ENCODE measurements around the gene PFN3.
"Not testable (repeated sequence)": the region's sequence is repeated elsewhere in the genome, so short reads cannot be mapped to it uniquely, and the experiment has no call there.

PFN3 gene

DNA sequence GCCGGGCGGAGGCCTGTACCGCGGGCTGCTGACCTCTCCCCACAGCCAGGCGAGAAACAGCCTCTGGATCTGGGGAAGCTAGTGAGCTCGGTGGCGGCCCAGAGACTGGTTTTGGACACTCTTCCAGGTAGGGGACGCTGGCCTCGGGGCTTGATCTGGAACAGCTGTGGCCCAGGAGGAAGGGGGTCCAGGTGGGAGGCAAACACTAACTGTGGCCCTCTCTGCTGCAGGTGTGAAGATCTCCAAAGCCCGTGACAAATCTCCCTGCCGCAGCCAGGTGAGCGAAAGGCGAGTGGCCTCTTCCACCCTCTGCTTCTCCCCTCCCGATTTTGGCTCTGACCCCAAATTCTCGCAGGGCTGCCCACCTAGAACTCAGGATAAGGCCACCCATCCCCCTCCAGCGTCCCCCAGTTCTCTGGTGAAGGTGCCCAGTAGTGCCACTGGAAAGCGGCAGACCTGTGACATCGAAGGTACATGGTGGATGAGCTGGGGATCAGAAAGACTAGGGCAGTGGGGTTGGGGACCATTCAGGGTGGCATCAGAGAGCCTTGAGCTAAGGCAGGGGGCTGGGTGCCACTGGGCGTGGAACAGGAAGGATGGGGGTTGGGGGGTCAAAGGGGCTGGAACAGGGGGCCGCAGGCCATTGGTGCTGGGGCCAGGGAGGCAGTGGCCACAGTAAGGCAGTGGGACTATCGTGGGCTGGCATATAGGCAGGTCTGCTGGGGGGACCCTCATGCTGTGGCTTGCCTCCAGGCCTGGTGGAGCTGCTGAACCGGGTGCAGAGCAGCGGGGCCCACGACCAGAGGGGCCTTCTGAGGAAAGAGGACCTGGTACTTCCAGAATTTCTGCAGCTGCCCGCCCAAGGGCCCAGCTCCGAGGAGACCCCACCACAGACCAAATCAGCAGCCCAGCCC is 29.1 kb downstream of the PFN3 start:
- DNase-seq, result no peak

DNA sequence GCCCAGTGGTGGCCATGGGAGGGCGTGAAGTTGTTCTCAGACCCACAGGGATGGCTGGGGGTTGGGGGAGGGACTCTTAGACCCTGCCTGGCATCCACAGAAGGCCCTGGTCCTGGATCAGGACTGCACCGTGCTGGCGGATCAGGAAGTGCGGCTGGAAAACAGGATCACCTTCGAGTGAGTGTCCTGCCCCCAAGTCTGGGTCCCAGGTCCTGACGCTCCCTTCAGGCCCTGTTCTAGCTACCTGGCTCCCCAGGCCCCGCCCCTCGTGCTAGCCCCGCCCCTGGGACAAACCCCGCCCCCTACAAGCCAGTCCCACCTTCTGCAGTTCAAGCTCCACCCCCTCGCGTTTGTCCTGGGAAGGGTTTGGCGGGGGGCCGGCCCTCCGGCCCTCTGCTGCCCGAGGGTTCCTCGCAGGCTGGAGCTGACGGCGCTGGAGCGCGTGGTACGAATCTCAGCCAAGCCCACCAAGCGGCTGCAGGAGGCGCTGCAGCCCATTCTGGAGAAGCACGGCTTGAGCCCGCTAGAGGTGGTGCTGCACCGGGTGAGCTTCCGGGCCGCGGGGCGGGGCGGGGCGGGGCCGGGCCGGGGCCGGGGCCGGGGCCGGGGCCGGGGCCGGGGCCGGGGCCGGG is 29.9 kb downstream of the PFN3 start:
- peak; percentile 64 to 77 (median 65) for DNase-seq

DNA sequence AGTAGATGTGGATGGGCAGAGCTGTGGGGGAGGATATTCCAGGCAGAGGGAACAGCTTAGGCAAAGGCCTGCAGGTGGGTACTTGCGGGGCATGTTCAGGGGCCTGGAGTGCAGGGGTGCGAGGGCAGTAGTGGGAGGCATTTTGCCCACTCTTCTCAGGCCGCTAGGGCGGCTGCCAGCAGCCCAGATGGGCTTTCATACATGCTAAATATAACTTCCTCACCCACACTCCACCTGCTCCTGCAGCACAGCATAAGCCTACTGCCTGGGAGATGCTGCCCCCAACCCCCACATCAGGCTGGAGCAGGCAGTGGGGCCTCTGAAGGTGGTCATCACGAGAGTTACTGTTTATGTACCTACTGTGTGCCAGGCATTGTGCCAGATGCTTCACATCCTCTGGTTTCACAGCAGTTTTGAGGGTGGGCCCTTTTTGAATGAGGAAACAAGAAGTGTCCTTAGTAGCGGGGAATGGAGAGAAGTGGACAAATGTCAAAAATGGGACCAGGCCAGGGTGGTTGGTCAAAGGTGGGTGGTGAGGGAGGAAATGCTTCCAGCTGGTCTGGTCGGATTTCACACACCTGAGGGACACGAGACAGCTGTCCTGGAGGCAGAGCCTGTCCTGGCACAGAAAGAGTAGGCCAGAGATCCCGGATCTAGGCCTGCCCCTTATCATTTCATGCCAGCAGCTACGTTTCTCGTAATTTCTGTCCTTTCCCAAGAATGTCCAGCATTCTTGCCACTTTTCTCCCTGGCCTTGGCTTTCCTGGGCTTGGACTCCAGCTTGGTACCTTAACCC is 30.6 kb downstream of the PFN3 start:
- DNase-seq, result no peak

DNA sequence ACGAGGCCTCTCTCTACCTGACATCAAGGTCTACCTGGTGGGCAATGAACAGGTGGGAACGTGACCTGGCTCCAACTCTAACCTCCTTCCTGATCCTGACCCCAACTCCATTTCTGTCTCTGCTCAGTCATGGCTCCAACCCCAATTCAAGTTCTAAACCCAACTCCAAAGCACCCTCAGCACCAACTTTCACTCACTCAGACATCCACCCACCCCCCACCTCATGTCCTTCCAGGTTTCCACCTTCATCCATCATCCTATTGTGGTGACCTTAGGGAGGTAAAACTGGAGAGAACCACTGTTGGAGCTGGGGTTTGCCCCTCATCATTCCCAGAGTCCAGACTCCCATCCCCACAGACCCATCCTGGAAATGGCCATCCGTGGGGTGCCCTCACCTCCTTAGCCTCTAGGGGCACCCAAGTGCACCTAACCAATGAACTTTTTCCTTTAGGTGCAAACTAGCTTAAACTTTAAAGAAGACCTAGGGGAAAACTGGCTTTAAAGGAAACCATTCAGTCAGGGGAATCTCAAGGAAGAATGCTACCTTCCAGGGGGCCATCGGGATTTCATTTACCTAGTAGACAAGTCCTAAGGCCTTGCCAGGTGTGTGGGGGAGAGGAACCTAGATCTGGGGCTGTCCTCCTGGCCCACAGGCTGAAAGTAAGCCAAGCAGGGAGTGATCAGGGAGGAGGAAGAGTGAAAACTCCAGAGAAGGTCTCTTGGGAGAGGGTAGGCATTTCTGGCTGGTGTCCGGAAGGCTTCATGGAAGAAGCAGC is 31.4 kb downstream of the PFN3 start:
- DNase-seq, result peak; percentile 51 to 64 (median 54)

DNA sequence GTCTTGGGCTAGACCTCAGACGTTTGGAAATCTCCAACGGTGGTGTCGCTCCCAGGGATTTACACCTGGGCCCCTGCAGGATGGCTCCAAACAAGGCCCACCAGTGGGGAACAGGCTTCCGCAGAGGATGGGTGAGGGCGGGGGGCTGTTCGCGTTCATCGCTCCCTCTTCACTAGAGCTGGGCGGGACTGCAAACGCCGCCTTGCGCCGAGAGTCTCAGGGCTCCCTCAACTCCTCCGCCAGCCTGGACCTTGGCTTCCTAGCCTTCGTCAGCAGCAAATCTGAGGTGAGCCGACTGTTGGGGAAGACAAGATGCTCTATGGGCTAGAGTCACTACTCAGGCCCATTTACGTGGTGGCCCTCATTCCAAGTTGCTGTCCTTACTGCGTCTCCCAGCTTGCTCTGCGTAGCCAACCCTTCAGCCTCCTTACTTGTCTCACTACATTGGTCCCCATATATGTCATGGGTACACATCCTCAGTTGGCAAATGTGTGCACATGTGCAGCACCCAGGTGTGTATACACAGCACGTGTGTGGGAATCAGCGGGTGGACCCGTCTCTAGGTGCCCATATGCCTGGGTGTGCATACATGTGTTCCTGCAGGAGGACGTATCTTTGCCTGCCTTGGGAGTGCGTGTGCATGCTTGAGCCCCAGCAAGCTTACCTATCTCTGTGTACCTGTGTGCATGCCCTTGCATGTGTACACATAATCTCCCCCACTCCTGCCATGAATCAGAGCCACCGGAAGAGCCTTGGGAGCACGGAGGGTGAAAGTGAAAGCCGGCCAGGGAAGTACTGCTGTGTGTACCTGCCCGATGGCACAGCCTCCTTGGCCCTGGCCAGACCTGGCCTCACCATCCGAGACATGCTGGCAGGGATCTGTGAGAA is 32.2 kb downstream of the PFN3 start:
- DNase-seq, result no peak

DNA sequence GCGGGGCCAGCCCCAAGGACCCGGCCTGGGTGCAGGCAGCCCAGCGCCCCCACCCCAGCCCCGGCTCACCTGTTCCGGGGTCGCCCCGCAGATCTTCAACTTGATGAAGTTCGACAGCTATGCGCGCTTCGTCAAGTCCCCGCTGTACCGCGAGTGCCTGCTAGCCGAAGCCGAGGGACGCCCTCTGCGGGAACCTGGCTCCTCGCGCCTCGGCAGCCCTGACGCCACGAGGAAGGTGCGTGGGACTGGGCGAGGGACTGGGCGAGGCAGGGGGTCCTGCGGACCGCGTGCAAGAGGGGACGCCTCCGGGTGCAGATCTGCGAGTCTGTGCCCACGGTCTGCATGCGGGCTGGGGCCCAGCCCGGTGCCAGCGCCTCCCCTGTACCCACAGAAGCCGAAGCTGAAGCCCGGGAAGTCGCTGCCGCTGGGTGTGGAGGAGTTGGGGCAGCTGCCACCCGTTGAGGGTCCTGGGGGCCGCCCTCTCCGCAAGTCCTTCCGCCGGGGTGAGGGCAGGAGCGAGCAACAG is 33.1 kb downstream of the PFN3 start:
- no peak for DNase-seq

DNA sequence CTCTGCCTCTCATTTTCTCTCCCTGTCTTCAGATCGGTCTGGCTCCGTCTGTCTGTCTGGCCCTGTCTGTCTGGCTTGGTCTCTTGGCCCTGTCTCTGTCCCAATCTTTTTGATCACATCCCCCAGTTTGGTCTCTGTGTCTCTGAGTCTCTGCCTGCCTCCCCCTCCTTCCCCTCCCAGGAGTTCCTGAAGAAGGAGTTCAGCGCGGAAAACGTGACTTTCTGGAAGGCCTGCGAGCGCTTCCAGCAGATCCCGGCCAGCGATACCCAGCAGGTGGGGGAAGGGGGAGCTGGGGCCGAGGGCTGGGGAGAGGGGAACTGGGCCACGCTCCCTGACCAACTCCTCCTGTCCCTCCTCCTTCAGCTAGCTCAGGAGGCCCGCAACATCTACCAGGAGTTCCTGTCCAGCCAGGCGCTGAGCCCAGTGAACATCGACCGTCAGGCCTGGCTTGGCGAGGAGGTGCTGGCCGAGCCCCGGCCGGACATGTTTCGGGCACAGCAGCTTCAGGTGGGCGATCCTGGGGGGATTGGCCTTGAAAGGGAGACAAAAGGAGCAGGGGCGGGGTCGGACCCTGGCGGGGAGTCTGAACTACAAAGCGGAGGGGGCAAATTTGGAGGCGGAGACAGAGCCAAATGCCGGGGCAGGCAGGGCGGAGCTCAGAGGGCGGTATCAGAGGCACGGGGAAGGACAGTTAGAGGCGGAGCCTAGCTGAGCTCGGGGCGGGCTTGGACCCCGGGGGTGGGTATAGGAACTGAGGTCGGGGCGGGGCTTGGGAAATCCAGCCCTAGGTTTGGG is 33.7 kb downstream of the PFN3 start:
- no peak for DNase-seq

DNA sequence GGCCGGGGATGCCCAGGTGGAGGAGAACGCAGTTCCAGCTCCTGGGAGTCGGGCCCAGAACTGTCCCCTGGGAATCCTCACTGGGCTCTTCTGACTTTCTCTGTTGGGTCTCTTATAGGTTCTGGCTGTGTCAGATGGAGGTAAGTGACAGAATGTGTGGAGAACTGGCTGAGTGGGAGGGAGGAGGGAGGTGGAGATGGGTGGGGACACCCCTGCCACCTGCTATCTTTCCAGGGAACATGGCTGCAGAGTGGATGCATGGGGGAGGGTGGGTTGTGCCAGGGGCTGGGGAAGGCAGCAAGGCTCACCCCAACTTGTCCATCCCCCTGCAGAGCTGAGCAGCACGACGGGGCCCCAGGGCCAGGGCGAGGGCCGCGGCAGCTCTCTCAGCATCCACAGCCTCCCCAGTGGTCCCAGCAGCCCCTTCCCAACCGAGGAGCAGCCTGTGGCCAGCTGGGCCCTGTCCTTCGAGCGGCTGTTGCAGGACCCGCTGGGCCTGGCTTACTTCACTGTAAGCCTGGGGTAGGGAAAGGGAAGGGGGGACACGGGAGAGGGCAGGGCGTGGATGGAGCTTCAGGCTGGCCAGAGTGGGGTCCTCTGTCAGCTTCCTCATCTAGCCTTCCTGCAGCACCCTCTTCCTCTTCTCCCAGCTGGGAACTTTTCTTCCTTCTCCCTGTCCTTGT is 34.5 kb downstream of the PFN3 start:
- no peak for DNase-seq

DNA sequence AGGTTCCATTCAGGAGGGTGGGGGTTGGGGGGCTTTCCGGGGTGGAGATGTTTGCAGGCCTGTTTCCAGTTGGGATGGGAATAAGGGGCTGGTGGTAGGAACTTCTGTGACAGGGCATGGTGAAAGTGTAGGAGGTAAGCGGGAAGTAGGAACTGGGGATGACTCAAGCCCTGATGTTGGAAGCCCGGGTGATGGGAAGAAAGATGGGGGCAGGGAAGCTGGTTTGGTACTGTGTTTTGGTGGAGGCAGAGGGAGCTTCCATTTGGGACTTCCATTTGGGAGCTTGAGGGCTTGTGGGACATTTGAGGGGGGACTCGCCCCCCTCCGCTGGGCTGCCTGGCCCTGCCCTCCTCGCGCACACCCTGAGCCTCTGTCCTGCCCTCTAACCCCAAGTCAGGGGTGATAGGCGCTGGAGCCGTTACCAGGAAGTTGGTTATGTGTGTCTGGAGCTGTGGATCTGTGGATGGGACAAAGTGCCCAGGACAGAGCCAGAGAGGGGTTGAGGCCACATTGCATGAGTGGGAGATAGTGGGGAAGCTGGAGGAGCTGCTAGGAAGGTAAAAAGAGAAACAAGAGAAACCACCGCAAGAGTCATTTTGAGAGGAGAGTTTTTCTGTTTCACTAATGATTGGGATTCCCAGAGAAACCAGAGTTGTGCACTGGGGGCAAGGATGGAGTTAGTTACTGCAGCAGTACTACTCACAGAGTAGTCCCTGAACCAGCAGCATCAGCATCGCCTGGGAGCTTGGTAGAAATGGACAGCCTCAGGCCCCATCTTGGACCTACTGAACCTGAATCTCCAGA is 36.1 kb downstream of the PFN3 start:
- peak; percentile 67 to 74 (median 72) for DNase-seq

DNA sequence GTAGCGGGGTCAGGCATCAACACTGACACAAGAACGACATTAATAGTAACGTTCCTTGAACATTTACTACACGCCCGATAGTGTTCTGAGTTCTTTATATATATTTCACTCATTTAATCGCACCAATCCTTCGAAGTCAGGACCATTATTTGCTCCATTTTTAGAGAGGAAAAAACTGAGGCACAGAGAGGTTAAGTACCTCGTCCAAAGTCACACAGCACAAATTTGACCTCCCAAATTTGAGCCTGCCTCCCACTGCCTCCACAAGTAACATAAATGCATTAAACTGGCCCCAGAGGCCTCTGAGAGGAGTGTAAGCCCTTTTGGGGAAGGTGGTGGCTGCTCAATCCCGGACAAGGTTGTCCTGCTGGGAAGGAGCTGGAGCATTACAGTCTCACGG is 36.9 kb downstream of the PFN3 start:
- no peak for DNase-seq

DNA sequence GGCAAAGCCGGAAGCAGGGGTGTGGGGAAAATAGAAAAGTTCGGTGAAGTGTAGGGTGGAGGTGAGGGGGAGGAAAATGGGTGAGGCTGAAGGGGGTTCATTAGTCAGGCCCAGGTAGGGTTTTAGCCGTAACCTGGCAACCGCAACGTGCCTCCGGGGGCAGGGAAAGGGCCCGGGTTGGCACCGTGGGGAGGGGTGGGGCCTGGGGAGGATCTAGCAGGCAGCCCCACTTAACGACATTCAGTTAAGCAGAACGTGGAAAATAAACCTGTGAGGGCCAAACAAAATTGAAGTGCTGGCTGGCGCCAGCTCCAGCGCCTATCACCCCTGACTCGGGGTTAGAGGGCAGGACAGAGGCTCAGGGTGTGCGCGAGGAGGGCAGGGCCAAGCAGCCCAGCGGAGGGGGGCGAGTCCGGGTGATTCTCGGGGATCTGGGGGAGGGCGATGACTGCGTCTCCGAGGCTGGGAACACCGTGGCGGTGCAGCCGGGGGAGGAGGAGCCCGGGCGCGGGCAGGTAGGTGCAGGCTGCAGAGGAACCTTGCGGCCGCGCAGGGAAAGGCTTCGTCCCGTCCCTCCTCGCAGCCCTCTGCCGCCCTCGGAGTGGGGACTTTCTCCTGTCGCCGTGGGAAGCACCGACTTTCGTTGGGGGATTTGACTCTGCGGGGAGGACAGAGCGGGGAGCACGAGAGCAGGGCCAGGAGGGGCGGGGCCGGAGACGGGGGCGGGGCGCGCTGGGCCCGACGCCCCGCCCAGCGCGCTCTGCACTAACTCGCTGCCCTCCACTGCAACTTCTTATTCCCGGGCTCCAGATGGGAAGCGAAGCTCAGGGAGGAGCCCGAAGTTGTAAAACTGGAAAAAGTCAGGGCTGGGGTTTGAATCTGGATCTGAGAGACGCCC is 37.6 kb downstream of the PFN3 start:
- peak; percentile 76 to 90 (median 79) for DNase-seq

DNA sequence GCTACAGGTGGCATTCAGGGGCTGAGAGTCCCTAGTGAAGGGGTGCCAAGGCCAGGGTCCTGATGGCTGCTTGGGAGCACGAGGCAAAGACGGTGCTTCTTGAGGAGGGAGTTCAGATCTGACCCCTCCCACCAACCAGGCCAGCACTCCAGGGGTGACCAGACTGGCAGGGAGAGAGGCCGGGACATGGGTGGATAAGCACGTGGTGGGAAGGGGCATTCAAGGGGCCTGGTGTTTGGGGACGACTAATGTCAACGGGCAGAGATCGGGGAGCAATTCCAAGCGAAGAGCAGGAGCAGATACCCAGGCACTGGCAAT is 38.2 kb downstream of the PFN3 start:
- no peak for DNase-seq

DNA sequence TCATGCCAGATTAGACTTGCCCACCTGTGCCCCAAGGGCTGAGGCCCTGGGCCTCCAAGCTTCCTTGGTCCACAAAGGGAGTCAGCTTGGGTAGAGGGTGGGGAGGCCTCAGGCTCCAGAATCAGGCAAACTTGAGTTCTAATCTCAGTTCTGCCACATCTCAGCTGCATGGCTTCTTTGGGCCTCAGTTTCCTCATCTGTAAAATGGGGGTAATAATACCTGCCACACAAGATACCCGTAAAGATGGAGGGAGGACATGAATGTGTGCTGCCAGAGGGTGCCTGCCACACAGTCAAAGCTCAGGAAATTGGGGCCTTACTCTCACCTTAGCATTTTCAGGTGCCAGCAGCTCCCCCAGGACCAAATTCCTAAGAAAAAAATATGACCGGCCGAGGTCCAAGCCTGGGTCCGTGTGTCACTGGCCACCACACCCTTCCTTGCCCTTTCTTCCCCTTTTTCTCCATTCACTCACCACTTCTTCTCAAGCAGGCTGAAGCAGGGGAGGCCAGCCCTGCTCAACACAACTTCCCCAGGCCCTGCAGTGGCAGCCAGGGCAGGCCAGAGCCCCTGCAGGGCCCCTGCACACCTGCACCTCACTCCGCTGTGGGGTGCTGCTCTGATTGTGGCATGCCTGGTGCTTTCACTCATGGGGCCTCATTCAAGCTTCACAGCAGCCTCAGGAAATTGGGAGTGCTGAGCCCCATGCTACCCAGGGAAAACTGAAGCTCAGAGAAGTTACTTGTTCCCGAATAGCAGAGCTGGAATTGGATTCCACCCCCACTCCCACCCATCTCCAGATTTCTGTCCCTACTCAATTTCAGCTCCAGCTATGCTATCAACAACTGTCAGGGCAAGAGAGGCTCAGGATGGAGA is 38.8 kb downstream of the PFN3 start:
- peak; percentile 62 to 71 (median 68) for DNase-seq

DNA sequence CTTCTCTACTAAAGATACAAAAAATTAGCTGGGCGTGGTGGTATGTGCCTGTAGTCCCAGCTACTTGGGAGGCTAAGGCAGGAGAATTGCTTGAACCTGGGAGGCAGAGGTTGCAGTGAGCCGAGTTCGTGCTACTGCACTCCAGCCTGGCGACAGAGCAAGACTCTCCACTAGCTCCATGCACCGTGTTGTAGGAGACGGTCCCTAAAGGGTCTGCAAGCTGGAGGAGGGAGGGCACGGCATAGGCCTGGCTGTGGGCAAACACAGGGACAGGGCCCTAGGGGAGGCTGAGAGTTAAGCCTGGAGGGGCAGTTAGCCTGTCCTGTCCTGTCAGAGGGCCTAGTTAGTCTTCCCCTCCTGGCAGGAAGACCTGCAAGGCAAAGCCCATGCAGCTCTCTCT is 39.7 kb downstream of the PFN3 start:
- DNase-seq, result not testable (repeated sequence)

DNA sequence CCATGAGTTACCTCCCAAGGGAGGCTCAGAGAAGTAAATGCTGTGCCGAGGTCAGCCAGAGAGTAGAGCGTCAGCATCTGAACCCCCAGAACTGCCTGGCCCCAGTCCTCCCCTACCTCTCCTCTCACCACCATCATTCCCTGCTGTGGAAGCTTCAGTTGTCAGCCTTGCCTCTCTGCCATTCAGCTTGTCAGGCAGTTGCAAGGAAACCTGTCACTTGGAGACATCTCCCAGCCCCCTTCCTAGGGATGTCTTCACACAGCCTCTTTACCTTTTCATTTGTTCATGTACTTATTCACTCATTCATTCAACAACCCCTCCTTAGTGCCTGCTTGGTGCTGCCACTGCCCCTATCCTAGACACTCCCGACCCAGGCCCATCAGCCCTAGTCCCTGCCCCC is 40.6 kb downstream of the PFN3 start:
- DNase-seq, result no peak

DNA sequence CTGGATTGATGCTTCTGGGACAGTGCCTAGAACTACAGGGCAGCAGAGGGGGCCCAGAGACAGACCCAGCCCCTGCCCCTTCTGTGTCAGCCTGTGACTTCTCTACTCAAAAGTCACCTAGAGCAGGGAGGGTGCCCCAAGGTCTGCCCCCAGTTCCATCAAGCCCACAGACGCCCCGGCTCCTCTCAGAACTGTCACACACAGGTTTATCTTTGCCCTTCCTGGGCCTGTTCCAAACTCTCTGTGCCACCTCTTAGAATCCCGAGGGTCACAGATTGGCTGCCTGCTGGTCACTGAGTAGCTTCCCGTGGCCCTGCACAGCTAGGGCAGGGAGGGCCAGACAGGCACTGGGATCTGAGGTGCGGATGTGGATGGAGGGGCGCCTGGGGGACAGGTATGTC is 41.0 kb downstream of the PFN3 start:
- DNase-seq, result no peak

DNA sequence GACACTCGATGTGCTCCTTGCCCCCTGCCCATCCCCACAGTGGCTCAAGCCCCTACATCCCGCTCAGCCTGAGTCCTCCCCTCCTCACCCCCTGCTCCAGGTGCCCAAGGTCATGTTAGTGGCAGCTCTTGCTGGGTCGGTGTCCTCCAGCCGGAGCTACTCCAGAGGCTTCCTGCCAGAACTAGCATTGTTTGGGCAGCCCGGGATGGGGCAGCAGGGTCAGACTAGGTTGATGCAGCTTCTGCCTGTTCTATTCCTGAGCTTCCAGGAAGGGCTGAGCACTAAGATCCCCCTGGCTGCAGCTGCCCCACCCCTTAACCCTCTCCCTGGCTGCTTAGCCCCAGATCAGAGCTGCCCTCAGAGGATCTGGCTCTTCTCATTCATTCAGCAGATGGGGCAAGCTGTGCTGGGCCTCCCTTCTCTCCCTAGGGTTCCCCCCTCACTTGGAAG is 42.1 kb downstream of the PFN3 start:
- no peak for DNase-seq
